ENCODE results near the gene LYST.
A peak's percentile ranks its signal among the peaks of the same experiment; 100 is the strongest.
"Not testable (repeated sequence)": the region's sequence is repeated elsewhere in the genome, so short reads cannot be mapped to it uniquely, and the experiment has no call there.

The LYST gene

DNA sequence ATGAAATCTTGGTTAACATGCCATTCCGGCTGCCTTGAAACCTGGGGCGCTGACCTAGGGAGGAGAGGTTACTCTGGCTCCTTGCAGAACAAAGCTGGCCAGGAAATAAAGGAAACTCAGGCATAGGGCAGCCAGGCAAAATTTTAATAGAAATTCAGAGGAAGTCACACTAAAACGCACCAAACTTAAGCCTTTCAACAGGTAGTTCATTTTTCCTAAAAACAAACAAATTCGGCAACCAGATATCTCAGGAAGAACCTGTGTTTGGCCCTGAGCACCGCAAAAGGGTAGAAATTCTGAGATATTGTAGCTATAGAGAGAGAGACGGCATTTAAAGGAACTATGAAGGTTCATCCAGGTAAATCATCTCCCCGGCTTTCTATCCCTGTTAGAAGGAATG, 13.1 kb downstream of the LYST start:
- no peaks in the 10 kb centered on the region for H3K4me1 Mint-ChIP-seq
- no peak overlapping the region for H3K27ac Mint-ChIP-seq
- TF ChIP-seq, protein P1, sequence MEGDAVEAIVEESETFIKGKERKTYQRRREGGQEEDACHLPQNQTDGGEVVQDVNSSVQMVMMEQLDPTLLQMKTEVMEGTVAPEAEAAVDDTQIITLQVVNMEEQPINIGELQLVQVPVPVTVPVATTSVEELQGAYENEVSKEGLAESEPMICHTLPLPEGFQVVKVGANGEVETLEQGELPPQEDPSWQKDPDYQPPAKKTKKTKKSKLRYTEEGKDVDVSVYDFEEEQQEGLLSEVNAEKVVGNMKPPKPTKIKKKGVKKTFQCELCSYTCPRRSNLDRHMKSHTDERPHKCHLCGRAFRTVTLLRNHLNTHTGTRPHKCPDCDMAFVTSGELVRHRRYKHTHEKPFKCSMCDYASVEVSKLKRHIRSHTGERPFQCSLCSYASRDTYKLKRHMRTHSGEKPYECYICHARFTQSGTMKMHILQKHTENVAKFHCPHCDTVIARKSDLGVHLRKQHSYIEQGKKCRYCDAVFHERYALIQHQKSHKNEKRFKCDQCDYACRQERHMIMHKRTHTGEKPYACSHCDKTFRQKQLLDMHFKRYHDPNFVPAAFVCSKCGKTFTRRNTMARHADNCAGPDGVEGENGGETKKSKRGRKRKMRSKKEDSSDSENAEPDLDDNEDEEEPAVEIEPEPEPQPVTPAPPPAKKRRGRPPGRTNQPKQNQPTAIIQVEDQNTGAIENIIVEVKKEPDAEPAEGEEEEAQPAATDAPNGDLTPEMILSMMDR (IDR thresholded peaks at IDR 0.05; ENCODE audit: unreplicated experiment in 3 of 3), result no peak
- no peaks in the 10 kb centered on the region for H3K27me3 Mint-ChIP-seq (ENCODE audit: low read depth)
- H3K9me3 Mint-ChIP-seq, result peaks cover 3% of the 10 kb centered on the region
- no peaks in the 10 kb centered on the region for H3K36me3 Mint-ChIP-seq (ENCODE audit: low read depth)
- H3K4me3 Mint-ChIP-seq, result no peak overlapping the region

DNA sequence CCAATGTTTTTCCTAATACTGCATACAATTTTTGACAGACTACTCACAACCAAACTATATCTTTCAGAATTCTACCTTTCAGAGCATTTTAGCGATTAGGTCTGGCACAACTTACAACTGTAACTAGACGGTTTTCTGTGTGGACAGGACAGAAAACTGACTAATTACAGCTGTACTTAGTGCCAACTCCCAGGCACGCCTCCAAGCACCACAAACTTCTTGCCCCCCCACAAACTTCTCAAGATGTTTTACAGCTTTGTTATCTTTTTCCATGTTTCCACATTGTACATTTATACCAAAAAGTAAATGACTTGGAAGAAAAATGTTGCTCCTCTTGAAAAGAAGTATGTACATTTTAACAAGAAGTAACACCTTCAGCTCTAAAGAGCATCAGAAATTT, 13.8 kb downstream of the LYST start:
- Mint-ChIP-seq H3K27me3 (ENCODE audit: low read depth) (no peaks in the 10 kb centered on the region), H3K36me3 (ENCODE audit: low read depth) (no peaks in the 10 kb centered on the region), H3K27ac (no peak overlapping the region), H3K9me3 (peaks cover 10% of the 10 kb centered on the region), H3K4me1 (no peaks in the 10 kb centered on the region), H3K4me3 (no peak overlapping the region)
- TF ChIP-seq, protein P1 (IDR thresholded peaks at IDR 0.05; ENCODE audit: unreplicated experiment in 3 of 3), result no peak

DNA sequence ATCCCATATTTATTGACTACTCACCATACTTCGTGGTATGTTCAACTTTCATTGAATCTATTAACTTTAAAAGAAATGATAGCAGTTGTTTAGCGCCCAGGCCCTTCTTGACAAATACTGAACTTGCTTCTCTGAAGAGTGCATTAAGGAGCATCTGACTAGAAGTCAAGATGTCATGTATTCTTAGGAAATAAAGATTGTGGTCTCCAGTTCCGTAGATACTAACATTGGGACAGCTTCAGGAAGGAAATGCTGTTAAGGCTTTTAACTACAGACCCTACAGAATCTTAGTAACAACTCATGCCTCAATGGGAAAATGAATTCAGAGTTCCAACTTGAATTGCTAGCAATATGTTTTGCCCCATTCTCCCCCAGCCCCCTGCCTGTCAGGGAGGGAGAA, 14.8 kb downstream of the LYST start:
- Mint-ChIP-seq H3K4me3 (no peak overlapping the region), H3K9me3 (peaks cover 19% of the 10 kb centered on the region), H3K27ac (no peak overlapping the region), H3K27me3 (ENCODE audit: low read depth) (no peaks in the 10 kb centered on the region), H3K4me1 (no peaks in the 10 kb centered on the region), H3K36me3 (ENCODE audit: low read depth) (no peaks in the 10 kb centered on the region)
- TF ChIP-seq, protein P1 (IDR thresholded peaks at IDR 0.05; ENCODE audit: unreplicated experiment in 3 of 3), result no peak

GRCh38 chr1:235848251-235848650, 18.5 kb downstream of the LYST start:
- not testable (repeated sequence) for H3K36me3 Mint-ChIP-seq (ENCODE audit: low read depth); H3K27ac Mint-ChIP-seq; H3K4me3 Mint-ChIP-seq; H3K4me1 Mint-ChIP-seq; H3K27me3 Mint-ChIP-seq (ENCODE audit: low read depth)
- peaks cover 26% of the 10 kb centered on the region for H3K9me3 Mint-ChIP-seq

DNA sequence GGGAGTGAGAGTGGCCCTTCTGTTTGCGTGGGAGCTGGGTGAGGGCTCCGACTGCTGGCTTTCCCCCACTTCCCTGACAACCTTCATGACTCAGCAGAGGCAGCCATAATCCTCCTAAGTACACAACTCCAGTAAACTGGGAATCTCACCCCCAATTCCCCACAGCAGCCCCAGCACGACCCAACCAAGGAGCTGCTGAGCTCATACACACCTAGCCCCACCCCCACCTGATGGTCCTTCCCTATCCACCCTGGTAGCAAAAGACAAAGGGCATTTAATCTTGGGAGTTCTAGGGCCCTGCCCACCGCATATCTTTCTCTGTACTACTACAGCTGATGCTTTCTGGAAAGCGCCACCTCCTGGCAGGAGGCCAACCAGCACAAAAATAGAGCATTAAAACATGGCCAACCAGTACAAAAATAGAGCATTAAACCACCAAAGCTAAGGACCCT, 21.0 kb downstream of the LYST start:
- H3K27me3 Mint-ChIP-seq (ENCODE audit: low read depth); H3K36me3 Mint-ChIP-seq (ENCODE audit: low read depth); H3K4me3 Mint-ChIP-seq: not testable (repeated sequence)
- Mint-ChIP-seq H3K27ac (peak overlapping the region in 1 of 3 experiments; percentile 46), H3K4me1 (peaks cover 21% of the 10 kb centered on the region), H3K9me3 (peaks cover 26% of the 10 kb centered on the region)

DNA sequence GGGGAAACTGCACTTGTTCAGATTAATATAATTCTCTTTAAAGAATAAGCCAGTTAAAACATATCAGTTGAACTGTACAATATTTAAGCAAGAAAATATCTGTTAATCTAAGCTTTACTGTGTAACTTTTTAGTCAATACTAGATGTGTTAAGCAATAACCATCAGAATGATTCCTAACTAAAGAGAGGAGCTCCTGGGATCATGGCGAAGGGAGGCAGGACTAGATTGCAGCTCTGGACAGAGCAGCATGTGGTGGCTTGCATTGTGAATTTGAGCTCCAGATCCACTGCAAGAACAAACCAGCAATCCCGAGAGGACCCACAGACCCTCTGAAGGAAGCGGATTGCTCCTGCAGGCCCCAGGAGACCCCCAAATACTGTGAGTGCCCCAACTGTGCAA, 21.9 kb downstream of the LYST start:
- Mint-ChIP-seq H3K27ac (no peak overlapping the region), H3K4me3 (no peak overlapping the region), H3K27me3 (ENCODE audit: low read depth) (no peaks in the 10 kb centered on the region)

GRCh38 chr1:235843461-235843961, 23.2 kb downstream of the LYST start:
- H3K27me3 Mint-ChIP-seq (ENCODE audit: low read depth), result no peaks in the 10 kb centered on the region
- peaks cover 21% of the 10 kb centered on the region for H3K4me1 Mint-ChIP-seq
- H3K9me3 Mint-ChIP-seq, result peaks cover 21% of the 10 kb centered on the region
- TF ChIP-seq, protein P1 (IDR thresholded peaks at IDR 0.05; ENCODE audit: unreplicated experiment in 3 of 3), result peak; percentile 50 to 51 (median 51)
- no peaks in the 10 kb centered on the region for H3K36me3 Mint-ChIP-seq (ENCODE audit: low read depth)
- H3K4me3 Mint-ChIP-seq, result no peak overlapping the region
- H3K27ac Mint-ChIP-seq, result no peak overlapping the region

More for the DNA sequence above, 21.9 kb downstream of the LYST start:
- peaks cover 21% of the 10 kb centered on the region for H3K4me1 Mint-ChIP-seq
- H3K36me3 Mint-ChIP-seq (ENCODE audit: low read depth), result no peaks in the 10 kb centered on the region
- peaks cover 26% of the 10 kb centered on the region for H3K9me3 Mint-ChIP-seq
- TF ChIP-seq, protein P1 (IDR thresholded peaks at IDR 0.05; ENCODE audit: unreplicated experiment in 3 of 3), result no peak

Measured in nephron (organoid).